SW480 (cell line): ENCODE measurements around the gene GGCX.

Experiments
- DNase-seq: peaks from one replicate; pipeline ENCODE4 v3.0.0-alpha.2; 2016; ENCODE audit warnings: low spot score

Gene GGCX

DNA sequence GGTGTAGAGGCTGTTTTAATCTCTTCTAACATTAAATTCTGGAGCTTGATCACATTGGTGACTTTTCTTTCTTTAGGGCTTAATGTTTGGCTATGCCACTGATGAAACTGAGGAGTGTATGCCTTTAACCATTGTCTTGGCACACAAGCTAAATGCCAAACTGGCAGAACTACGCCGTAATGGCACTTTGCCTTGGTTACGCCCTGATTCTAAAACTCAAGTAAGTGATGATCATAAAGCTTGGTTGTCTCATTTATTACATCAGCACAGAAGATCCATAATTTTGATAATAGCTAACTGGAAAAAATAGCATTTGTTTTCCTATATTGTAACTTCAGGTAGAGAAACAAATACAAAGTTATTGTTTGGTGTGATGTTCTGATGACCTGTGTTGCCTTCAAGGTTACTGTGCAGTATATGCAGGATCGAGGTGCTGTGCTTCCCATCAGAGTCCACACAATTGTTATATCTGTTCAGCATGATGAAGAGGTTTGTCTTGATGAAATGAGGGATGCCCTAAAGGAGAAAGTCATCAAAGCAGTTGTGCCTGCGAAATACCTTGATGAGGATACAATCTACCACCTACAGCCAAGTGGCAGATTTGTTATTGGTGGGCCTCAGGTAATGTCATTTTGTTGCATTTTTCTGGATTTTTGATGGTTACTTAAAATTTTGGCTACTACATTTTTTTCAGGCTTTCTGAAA is 19.4 kb downstream of the GGCX start:
- no peak for DNase-seq

DNA sequence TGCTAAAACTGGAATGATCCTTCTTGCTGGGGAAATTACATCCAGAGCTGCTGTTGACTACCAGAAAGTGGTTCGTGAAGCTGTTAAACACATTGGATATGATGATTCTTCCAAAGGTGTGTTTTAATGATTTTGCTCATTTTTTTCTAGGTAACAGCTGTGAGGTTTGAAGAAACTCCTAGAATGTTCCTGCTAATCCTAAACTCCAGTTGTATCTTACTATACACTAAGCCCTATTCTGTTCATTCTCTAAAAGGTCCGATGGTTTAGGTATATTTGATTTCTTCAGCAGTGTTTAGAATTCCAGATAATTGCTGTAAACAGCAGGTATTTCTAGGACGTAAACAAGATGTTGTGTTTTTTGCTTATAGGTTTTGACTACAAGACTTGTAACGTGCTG is 20.0 kb downstream of the GGCX start:
- no peak for DNase-seq

- peak; percentile 41 for DNase-seq
Measured at GRCh38 chr2:85540133-85540648, 21.1 kb downstream of the GGCX start.

- DNase-seq = peak; percentile 65
Measured at GRCh38 chr2:85539361-85540132, 21.7 kb downstream of the GGCX start.

DNA sequence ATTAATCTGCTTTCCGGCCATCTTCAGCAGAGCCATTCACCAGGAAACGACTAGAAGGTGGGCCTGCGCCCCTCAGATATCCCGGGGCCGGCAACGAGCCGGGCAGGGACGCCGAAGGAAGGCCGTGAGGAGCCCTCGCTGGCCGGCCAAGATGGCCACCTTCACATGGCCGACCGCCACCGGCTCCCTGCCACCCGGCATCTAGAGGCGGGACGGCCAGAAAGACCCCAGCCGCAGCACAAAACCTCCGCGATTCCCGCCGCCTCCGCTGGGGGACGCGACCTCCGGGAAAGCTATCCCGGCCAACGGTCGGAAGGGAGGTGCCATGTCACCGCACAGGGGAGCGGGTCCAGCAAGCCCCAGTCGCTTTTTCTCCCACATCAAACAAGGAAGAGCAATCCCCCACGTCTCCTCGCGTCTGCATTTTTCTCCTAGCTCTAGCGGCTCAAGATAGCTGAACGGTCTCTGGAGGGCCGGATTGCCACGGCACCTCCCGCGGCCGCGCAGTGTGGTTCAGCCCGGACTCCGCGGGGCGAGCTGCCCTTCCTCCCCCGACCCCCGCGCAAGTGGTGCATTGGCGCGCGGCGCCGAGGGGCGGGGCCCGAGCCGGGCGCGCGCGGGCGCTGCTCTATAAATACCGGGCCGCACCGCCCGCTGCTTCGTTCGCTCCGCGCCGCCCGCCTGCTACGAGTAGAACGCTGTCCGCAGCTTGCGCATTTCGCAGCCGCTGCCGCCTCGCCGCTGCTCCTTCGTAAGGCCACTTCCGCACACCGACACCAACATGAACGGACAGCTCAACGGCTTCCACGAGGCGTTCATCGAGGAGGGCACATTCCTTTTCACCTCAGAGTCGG is 22.6 kb downstream of the GGCX start, which contains the start of gene MAT2A:
Gene MAT2A (plus strand): TSS at position 662 of the 854 bp plus-strand sequence. CDS start 120 bp downstream, at position 782.
- peak; percentile 94 for DNase-seq

DNA sequence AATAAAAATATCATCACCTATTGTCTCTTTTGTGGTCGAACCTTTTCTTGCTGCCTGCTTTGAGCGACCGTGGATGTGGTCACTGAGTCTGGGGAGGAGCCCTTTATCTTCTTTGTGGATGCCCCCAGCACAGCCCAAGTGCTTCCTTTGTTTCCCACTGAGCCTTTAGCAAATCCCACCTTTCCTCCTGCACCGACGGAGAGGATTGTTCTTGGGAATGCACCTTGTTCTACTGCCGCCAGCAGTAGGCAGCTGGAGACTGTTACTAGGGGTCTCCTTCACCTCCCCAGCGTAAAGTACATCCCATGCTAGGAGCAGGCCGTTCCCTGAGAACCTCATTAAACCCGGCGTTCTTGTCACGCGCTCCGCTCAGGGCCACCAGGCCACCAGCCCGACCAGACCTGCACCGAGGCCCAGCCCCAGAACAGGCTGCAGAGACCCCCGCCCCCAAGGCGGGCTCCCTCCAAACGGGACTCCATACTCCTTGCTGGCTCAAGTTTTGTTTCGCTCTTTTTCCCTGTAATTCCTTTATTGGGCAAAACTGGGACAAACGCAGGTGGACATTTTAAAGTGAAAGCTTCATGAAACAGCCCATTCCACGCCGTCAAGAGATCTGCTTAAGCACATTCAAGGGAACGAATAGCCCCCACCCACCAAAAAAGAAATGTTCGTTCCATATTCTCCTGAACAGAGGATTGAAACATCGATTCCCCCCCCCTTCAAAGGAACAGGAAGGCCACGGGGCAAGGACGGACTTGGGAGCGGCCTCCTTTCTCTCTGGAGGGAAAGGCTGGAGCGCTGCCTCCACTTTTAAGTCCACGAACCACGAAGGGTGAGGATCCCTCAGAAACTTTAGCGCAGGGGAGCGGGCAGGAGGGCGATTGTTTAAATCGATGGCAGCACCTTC is 23.4 kb downstream of the GGCX start:
- peak; percentile 68 for DNase-seq

GRCh38 chr2:85536479-85536878 is 24.8 kb downstream of the GGCX start:
- DNase-seq = peak; percentile 65

GRCh38 chr2:85534881-85535280 is 26.4 kb downstream of the GGCX start:
- no peak for DNase-seq

GRCh38 chr2:85534099-85534498 is 27.2 kb downstream of the GGCX start:
- no peak for DNase-seq

GRCh38 chr2:85531589-85531988 is 29.7 kb downstream of the GGCX start:
- DNase-seq = no peak

- DNase-seq = no peak
Measured at GRCh38 chr2:85529809-85530208, 31.5 kb downstream of the GGCX start.

- no peak for DNase-seq
Measured at GRCh38 chr2:85528355-85528754, 32.9 kb downstream of the GGCX start.

GRCh38 chr2:85527787-85528186 is 33.5 kb downstream of the GGCX start:
- DNase-seq = no peak

- no peak for DNase-seq
Measured at GRCh38 chr2:85525567-85525966, 35.7 kb downstream of the GGCX start.

DNA sequence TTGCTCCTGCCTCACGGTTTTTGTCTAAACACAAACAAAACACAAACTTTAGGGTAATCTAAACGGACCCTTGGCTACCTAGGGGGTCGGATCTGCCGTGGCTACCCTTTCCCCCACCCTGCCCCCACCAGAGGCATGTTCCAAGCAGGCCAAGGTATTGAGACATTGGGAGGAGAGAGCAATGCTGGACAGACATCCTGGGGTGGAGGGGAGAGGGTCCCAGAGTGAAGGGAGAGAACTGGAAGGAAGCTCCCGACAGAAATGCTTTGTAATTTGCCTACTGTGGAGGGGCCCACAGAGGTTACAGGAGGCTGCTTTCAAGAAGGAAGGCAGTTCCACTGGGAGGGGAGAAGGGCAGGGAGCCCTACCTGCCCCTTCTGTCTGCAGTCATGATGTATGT is 36.3 kb downstream of the GGCX start:
- DNase-seq = no peak

GRCh38 chr2:85524336-85524908 is 36.9 kb downstream of the GGCX start:
- no peak for DNase-seq

DNA sequence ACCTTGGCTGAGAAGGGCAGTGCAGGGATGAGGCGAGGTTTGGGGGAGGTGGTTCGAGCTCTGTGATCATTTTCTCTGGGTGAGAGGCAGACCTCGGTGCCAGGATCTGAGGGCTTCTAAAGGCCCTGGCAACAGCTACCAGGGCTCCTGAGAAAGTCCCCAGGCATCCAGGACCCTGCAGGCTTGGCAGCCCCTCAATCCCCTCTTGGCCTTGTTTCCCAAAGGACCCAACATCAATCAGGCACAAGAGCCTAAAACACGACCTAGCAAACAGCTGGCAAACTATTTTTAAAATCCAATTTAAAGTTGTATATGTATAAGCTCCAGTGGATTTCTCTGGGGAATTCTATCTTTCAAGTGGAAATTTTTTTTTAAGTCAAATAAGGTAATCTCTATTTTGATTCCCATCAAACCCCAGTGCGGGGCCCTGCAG is 37.4 kb downstream of the GGCX start:
- no peak for DNase-seq

GRCh38 chr2:85523062-85523902 is 38.0 kb downstream of the GGCX start:
- no peak for DNase-seq

GRCh38 chr2:85522090-85522647 is 39.1 kb downstream of the GGCX start:
- no peak for DNase-seq
